Gastroesophageal sphincter (tissue), 3 donors: Measurements from ENCODE around the gene TRDN.

Experiments used
- EP300 ChIP-seq: sonication (generic); formaldehyde crosslinking; IDR thresholded peaks from one replicate; pipeline ENCODE4 v1.6.1; 2017; ENCODE audit warnings: antibody characterized with exemption, mild to moderate bottlenecking
- TF ChIP-seq, protein P1 (sequence below), 4 experiments: fragments of 200-600 bp in 2 of 4; fragments of 450-650 bp in 2 of 4; sonication (generic) in 1 of 4; IDR thresholded peaks; one replicate each; pipeline ENCODE4 v1.5.1; 2017 to 2019; ENCODE audit warnings: antibody characterized with exemption in 4 of 4, mild to moderate bottlenecking in 2 of 4, moderate library complexity in 2 of 4

DNA sequence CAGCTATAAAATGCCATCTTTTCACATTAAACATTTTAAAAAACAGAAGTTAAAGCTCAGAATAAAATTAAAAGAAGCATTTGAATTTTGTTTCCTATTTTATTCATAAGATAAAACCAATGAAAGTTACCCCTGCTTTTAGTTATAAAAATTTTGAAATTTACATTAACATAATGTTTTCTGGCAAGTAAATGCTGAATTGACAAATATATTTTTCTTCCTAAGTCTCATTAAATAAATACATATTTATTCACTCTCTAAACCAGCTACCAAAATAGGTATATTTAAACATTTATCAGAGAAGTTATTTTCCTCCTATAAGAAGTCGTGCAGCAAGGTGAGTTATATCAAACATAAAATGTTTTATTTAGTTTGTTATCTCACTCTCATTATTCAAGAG lies 213.6 kb downstream of the TRDN start:
- TF ChIP-seq, protein P1, sequence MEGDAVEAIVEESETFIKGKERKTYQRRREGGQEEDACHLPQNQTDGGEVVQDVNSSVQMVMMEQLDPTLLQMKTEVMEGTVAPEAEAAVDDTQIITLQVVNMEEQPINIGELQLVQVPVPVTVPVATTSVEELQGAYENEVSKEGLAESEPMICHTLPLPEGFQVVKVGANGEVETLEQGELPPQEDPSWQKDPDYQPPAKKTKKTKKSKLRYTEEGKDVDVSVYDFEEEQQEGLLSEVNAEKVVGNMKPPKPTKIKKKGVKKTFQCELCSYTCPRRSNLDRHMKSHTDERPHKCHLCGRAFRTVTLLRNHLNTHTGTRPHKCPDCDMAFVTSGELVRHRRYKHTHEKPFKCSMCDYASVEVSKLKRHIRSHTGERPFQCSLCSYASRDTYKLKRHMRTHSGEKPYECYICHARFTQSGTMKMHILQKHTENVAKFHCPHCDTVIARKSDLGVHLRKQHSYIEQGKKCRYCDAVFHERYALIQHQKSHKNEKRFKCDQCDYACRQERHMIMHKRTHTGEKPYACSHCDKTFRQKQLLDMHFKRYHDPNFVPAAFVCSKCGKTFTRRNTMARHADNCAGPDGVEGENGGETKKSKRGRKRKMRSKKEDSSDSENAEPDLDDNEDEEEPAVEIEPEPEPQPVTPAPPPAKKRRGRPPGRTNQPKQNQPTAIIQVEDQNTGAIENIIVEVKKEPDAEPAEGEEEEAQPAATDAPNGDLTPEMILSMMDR (IDR thresholded peaks at IDR 0.05): no peak
- no peak for TF ChIP-seq EP300
